Tibial nerve (tissue), 4 donors: ENCODE measurements around the gene IL31RA.

Experiments used
- EP300 ChIP-seq, 2 donors: sonication (generic); formaldehyde crosslinking; IDR thresholded peaks; one replicate each; pipeline ENCODE4 v1.6.1; 2017; ENCODE audit warnings: antibody characterized with exemption in 2 of 2, mild to moderate bottlenecking in 1 of 2
- POLR2A ChIP-seq, 2 donors: fragments of 450-650 bp; IDR thresholded peaks; one replicate each; pipeline ENCODE4 v1.6.1; 2017; ENCODE audit warnings: antibody characterized with exemption in 2 of 2, mild to moderate bottlenecking in 2 of 2, moderate library complexity in 2 of 2
- TF ChIP-seq, protein P1 (sequence below), 5 experiments: fragments of 200-600 bp in 3 of 5; fragments of 450-650 bp in 2 of 5; sonication (generic) in 3 of 5; IDR thresholded peaks; one replicate each; pipeline ENCODE4 v1.5.1; 2016 to 2019; ENCODE audit warnings: antibody characterized with exemption in 5 of 5, mild to moderate bottlenecking in 3 of 5, moderate library complexity in 2 of 5

DNA sequence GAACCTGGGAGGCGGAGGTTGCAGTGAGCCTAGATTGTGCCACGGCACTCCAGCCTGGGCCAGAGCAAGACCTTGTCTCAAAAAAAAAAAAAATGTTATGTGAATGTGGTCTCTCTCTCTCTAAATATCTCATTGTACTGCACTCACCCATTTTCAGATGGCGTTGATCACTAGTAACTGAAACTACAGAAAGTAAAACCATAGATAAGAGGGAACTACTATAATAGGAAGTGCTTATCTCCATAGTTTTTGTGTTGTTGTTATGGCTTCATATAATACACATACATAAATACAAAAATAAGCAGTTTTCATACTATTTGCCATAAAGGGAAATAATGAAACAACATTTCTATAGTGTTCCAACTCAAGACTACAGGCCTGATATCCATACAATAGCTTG is 9.1 kb downstream of the IL31RA start:
- TF ChIP-seq, protein P1, sequence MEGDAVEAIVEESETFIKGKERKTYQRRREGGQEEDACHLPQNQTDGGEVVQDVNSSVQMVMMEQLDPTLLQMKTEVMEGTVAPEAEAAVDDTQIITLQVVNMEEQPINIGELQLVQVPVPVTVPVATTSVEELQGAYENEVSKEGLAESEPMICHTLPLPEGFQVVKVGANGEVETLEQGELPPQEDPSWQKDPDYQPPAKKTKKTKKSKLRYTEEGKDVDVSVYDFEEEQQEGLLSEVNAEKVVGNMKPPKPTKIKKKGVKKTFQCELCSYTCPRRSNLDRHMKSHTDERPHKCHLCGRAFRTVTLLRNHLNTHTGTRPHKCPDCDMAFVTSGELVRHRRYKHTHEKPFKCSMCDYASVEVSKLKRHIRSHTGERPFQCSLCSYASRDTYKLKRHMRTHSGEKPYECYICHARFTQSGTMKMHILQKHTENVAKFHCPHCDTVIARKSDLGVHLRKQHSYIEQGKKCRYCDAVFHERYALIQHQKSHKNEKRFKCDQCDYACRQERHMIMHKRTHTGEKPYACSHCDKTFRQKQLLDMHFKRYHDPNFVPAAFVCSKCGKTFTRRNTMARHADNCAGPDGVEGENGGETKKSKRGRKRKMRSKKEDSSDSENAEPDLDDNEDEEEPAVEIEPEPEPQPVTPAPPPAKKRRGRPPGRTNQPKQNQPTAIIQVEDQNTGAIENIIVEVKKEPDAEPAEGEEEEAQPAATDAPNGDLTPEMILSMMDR (IDR thresholded peaks at IDR 0.05): no peak
- TF ChIP-seq POLR2A (IDR thresholded peaks at IDR 0.05) (no peak), EP300 (IDR thresholded peaks at IDR 0.05) (no peak)
